HK-2 (cell line): ENCODE results near the gene CDC42BPB.
A peak's percentile ranks its signal among the peaks of the same experiment; 100 is the strongest.

ENCODE experiments used
- DNase-seq: peaks from one replicate; pipeline ENCODE4 v3.0.0-alpha.2; 2018; ENCODE audit not compliant: unreplicated experiment

The CDC42BPB gene

GRCh38 chr14:102966681-102967505, 90.5 kb downstream of the CDC42BPB start:
- DNase-seq: no peak

GRCh38 chr14:102965971-102966655, 91.2 kb downstream of the CDC42BPB start:
- no peak for DNase-seq

- no peak for DNase-seq
These were observed 92.1 kb downstream of the CDC42BPB start for GRCh38 chr14:102965282-102965681.

- DNase-seq: no peak
These were observed 93.1 kb downstream of the CDC42BPB start for GRCh38 chr14:102964152-102964730.

- DNase-seq: no peak
These were observed 95.2 kb downstream of the CDC42BPB start for GRCh38 chr14:102962111-102962627.

GRCh38 chr14:102958461-102958860, 98.9 kb downstream of the CDC42BPB start:
- no peak for DNase-seq

GRCh38 chr14:102957222-102957621, 100.1 kb downstream of the CDC42BPB start:
- peak; percentile 22 for DNase-seq

- DNase-seq: no peak
These were observed 101.5 kb downstream of the CDC42BPB start for GRCh38 chr14:102955636-102956408.

- DNase-seq: no peak
These were observed 103.1 kb downstream of the CDC42BPB start for GRCh38 chr14:102954081-102954789.

GRCh38 chr14:102953100-102953499, 104.2 kb downstream of the CDC42BPB start:
- DNase-seq: no peak

GRCh38 chr14:102952276-102952675, 105.1 kb downstream of the CDC42BPB start:
- no peak for DNase-seq

- DNase-seq: no peak
These were observed 105.5 kb downstream of the CDC42BPB start for GRCh38 chr14:102951799-102952198.

- no peak for DNase-seq
These were observed 106.3 kb downstream of the CDC42BPB start for GRCh38 chr14:102951034-102951433.

GRCh38 chr14:102949801-102950451, 107.4 kb downstream of the CDC42BPB start:
- DNase-seq: no peak

- DNase-seq: no peak
These were observed 108.1 kb downstream of the CDC42BPB start for GRCh38 chr14:102949062-102949800.

- DNase-seq: no peak
These were observed 108.7 kb downstream of the CDC42BPB start for GRCh38 chr14:102948698-102949061.

- DNase-seq: no peak
These were observed 109.8 kb downstream of the CDC42BPB start for GRCh38 chr14:102947321-102948103.

GRCh38 chr14:102945346-102946130, 111.8 kb downstream of the CDC42BPB start:
- DNase-seq: no peak
